Neural cell (in vitro differentiated cells): ENCODE data around the gene EPPIN. TPM values are rescaled to one million over a fixed set of nuclear protein-coding genes. Genes with fewer than 3 reads are reported as not detected.

ENCODE experiments used
- H2AFZ ChIP-seq: fragments of 200-600, 300-800 bp; sonication (generic), shearing (Covaris generic); 2 replicates; pipeline ENCODE4 v1.6.0; 2014; ENCODE audit warnings: low read depth, mild to moderate bottlenecking, antibody characterized with exemption, low read length, moderate library complexity
- H3F3A ChIP-seq: fragments of 200-600 bp; shearing (Covaris generic); 2 replicates; pipeline ENCODE4 v1.6.1; 2016; ENCODE audit warnings: mild to moderate bottlenecking, moderate library complexity, mixed read lengths, antibody characterized with exemption, low read length; ENCODE audit not compliant: insufficient read depth, poor library complexity, severe bottlenecking
- H3K27ac ChIP-seq: fragments of 200-600, 300-800 bp; sonication (generic), shearing (Covaris generic); 2 replicates; pipeline ENCODE4 v1.5.1; 2014; ENCODE audit warnings: mild to moderate bottlenecking, low read length, moderate library complexity
- H3K27me3 ChIP-seq: fragments of 300-800, 200-600 bp; sonication (generic), shearing (Covaris generic); 2 replicates; pipeline ENCODE4 v1.6.0; 2014; ENCODE audit warnings: mild to moderate bottlenecking, low read depth, low read length, moderate library complexity; ENCODE audit not compliant: insufficient read depth
- H3K36me3 ChIP-seq: fragments of 300-800, 200-600 bp; sonication (generic), shearing (Covaris generic); 2 replicates; pipeline ENCODE4 v1.5.1; 2014; ENCODE audit warnings: mild to moderate bottlenecking, antibody characterized with exemption, low read length, moderate library complexity; ENCODE audit not compliant: insufficient read depth
- H3K4me2 ChIP-seq: fragments of 300-800, 200-600 bp; sonication (generic), shearing (Covaris generic); 2 replicates; pipeline ENCODE4 v1.6.0; 2014; ENCODE audit warnings: mild to moderate bottlenecking, low read length
- H3K4me3 ChIP-seq: fragments of 300-800, 200-600 bp; sonication (generic), shearing (Covaris generic); 2 replicates; pipeline ENCODE4 v1.5.1; 2014; ENCODE audit warnings: mild to moderate bottlenecking, low read length, moderate library complexity
- H3K79me2 ChIP-seq: fragments of 200-600 bp; shearing (Covaris generic); replicated peaks from 2 replicates; pipeline ENCODE4 v1.6.0; 2014; ENCODE audit warnings: mild to moderate bottlenecking, low read length, moderate library complexity; ENCODE audit not compliant: insufficient read depth
- H3K9ac ChIP-seq: fragments of 300-800, 200-600 bp; sonication (generic), shearing (Covaris generic); 2 replicates; pipeline ENCODE4 v1.6.1; 2016; ENCODE audit warnings: mild to moderate bottlenecking, low read length, mixed read lengths
- H3K9me2 ChIP-seq: fragments of 200-600 bp; shearing (Covaris generic); 2 replicates; pipeline ENCODE4 v1.6.1; 2016; ENCODE audit warnings: mild to moderate bottlenecking, low read length, mixed read lengths; ENCODE audit not compliant: insufficient read depth
- H3K9me3 ChIP-seq: fragments of 200-600, 300-800 bp; sonication (generic), shearing (Covaris generic); 2 replicates; pipeline ENCODE4 v1.6.1; 2016; ENCODE audit warnings: mild to moderate bottlenecking, mixed run types, low read length, moderate library complexity, mixed read lengths
- H4K20me1 ChIP-seq: fragments of 200-600 bp; shearing (Covaris generic); 2 replicates; pipeline ENCODE4 v1.6.1; 2016; ENCODE audit warnings: mild to moderate bottlenecking, mixed run types; ENCODE audit not compliant: insufficient read depth
- CTCF ChIP-seq: fragments of 450-650 bp; IDR thresholded peaks from 2 replicates; pipeline ENCODE4 v1.5.1; 2014; ENCODE audit warnings: antibody characterized with exemption, mild to moderate bottlenecking, moderate library complexity; ENCODE audit not compliant: poor library complexity, severe bottlenecking
- EP300 ChIP-seq: fragments of 450-650 bp; conservative IDR thresholded peaks from 2 replicates; pipeline ENCODE4 v1.6.1; 2014; ENCODE audit warnings: antibody characterized with exemption, mild to moderate bottlenecking, moderate library complexity; ENCODE audit not compliant: poor library complexity, severe bottlenecking
- EZH2 ChIP-seq: fragments of 200-600, 300-800 bp; shearing (Covaris generic), sonication (generic); IDR thresholded peaks from 2 replicates; pipeline ENCODE4 v1.6.1; 2014; ENCODE audit warnings: antibody characterized with exemption, low read length, borderline replicate concordance, mild to moderate bottlenecking; ENCODE audit not compliant: insufficient read depth, poor library complexity, severe bottlenecking
- MXI1 ChIP-seq: fragments of 450-650 bp; conservative IDR thresholded peaks from 2 replicates; pipeline ENCODE4 v1.6.1; 2014; ENCODE audit warnings: antibody characterized with exemption, mild to moderate bottlenecking; ENCODE audit not compliant: poor library complexity, severe bottlenecking
- POLR2AphosphoS5 ChIP-seq: IDR thresholded peaks from 2 replicates; pipeline ENCODE4 v1.6.1; 2012
- RAD21 ChIP-seq: fragments of 450-650 bp; conservative IDR thresholded peaks from 2 replicates; pipeline ENCODE4 v1.6.1; 2014; ENCODE audit warnings: antibody characterized with exemption, mild to moderate bottlenecking, moderate library complexity
- SMC3 ChIP-seq: fragments of 450-650 bp; conservative IDR thresholded peaks from 2 replicates; pipeline ENCODE4 v1.6.1; 2014; ENCODE audit warnings: antibody characterized with exemption, mild to moderate bottlenecking, moderate library complexity; ENCODE audit not compliant: poor library complexity
- TAF1 ChIP-seq: IDR thresholded peaks from 2 replicates; pipeline ENCODE4 v1.6.1; 2012; ENCODE audit warnings: low read depth
- polyA plus RNA-seq: library from polyadenylated mRNA; depleted of rRNA; stranded (reverse); fragments of >200 nt; gene quantifications from 2 replicates; pipeline ENCODE4 v1.2.3, GENCODE V29; 2014
- TF ChIP-seq, protein P1 (sequence below): IDR thresholded peaks from 2 replicates; pipeline ENCODE4 v1.6.1; 2012; ENCODE audit warnings: borderline replicate concordance

The EPPIN gene
- polyA plus RNA-seq, 1 donor from 2014 or later: not detected

DNA sequence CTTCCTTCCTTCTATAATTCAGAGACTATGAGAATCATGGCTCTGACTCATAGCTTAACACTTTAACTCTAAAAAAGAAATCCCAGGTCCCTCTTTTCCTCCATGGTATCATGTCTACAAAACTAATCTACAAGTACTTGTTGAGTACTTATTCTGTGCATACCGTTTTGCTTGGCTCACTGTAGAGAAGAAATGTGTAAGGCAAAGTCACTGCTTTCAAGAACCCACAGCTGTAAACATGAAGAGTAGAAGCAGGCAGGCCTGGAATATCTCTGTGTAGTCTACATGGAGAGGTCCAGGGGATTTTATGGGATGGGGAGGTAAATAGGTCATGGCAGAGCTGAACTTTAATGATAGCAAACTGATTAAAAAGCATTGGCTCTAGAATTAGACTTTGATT, 45.6 kb downstream of the EPPIN start:
- H3K9ac ChIP-seq: no peak overlapping the region
- H3K79me2 ChIP-seq: no peaks in the 10 kb centered on the region
- no peaks in the 10 kb centered on the region for H3K36me3 ChIP-seq
- H3F3A ChIP-seq: no peaks in the 10 kb centered on the region
- TF ChIP-seq POLR2AphosphoS5 (no peak), CTCF (no peak)
- no peaks in the 10 kb centered on the region for H4K20me1 ChIP-seq
- no peak overlapping the region for H2AFZ ChIP-seq
- H3K4me3 ChIP-seq: no peak overlapping the region
- H3K27me3 ChIP-seq: no peaks in the 10 kb centered on the region
- H3K4me2 ChIP-seq: no peak overlapping the region
- no peaks in the 10 kb centered on the region for H3K9me2 ChIP-seq
- no peaks in the 10 kb centered on the region for H3K9me3 ChIP-seq
- no peak overlapping the region for H3K27ac ChIP-seq

DNA sequence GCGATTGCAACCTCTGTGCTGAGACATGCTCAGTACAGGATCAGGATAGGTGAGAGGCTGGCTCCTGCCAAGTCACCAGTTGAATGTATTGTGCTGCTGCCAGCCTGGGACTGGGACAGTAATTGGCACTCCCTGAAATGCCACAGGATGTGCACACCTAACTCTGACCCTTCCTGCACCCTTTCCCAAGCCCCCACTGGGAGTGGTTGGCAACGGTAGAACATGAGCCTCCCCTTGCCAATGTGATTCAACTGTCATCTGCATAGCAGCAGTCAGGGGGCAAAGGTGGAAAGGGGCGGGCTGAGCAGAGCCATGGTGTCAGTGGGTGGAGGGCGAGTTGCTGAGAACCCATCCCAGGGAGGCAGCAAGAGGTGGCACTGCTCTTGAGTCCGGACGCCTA, 47.2 kb downstream of the EPPIN start:
- Histone ChIP-seq H3K9ac (no peak overlapping the region), H3K27ac (no peak overlapping the region), H3K4me3 (no peak overlapping the region), H4K20me1 (no peaks in the 10 kb centered on the region), H3F3A (no peaks in the 10 kb centered on the region), H3K36me3 (no peaks in the 10 kb centered on the region), H3K79me2 (no peaks in the 10 kb centered on the region), H3K4me2 (no peak overlapping the region), H3K9me3 (no peaks in the 10 kb centered on the region), H2AFZ (no peak overlapping the region), H3K9me2 (no peaks in the 10 kb centered on the region), H3K27me3 (no peaks in the 10 kb centered on the region)
- TF ChIP-seq TAF1 (no peak), MXI1 (no peak), EZH2 (no peak), RAD21 (no peak), CTCF (no peak), EP300 (no peak), POLR2AphosphoS5 (no peak), SMC3 (no peak)
- TF ChIP-seq, protein P1, sequence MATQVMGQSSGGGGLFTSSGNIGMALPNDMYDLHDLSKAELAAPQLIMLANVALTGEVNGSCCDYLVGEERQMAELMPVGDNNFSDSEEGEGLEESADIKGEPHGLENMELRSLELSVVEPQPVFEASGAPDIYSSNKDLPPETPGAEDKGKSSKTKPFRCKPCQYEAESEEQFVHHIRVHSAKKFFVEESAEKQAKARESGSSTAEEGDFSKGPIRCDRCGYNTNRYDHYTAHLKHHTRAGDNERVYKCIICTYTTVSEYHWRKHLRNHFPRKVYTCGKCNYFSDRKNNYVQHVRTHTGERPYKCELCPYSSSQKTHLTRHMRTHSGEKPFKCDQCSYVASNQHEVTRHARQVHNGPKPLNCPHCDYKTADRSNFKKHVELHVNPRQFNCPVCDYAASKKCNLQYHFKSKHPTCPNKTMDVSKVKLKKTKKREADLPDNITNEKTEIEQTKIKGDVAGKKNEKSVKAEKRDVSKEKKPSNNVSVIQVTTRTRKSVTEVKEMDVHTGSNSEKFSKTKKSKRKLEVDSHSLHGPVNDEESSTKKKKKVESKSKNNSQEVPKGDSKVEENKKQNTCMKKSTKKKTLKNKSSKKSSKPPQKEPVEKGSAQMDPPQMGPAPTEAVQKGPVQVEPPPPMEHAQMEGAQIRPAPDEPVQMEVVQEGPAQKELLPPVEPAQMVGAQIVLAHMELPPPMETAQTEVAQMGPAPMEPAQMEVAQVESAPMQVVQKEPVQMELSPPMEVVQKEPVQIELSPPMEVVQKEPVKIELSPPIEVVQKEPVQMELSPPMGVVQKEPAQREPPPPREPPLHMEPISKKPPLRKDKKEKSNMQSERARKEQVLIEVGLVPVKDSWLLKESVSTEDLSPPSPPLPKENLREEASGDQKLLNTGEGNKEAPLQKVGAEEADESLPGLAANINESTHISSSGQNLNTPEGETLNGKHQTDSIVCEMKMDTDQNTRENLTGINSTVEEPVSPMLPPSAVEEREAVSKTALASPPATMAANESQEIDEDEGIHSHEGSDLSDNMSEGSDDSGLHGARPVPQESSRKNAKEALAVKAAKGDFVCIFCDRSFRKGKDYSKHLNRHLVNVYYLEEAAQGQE: no peak
